Stimulated activated naive CD8-positive, alpha-beta T cell treated with anti-CD3 and anti-CD28 coated beads, Interleukin-15, amount 100 ng/mL, for 72 hours (primary cell): ENCODE results near the gene TACC2.

Experiments
- ATAC-seq: fragments of 150-1000 bp; cut with Tn5 transposase; 2 replicates; pipeline ENCODE4 v1.10.0; 2021; ENCODE audit warnings: mild to moderate bottlenecking, moderate library complexity
- DNase-seq, 2 donors: peaks; one replicate each; pipeline ENCODE4 v3.0.0; 2021 to 2022
- H3K27ac Mint-ChIP-seq, 2 donors: one replicate each; pipeline ENCODE4 v1.8.0; 2022; ENCODE audit warnings: mild to moderate bottlenecking in 2 of 2, mixed read lengths in 2 of 2, moderate library complexity in 2 of 2
- H3K27me3 Mint-ChIP-seq: one replicate; pipeline ENCODE4 v1.8.0; 2022; ENCODE audit warnings: mixed read lengths
- H3K4me1 Mint-ChIP-seq: one replicate; pipeline ENCODE4 v1.8.0; 2022; ENCODE audit warnings: mild to moderate bottlenecking, mixed read lengths
- H3K4me3 Mint-ChIP-seq, 2 donors: one replicate each; pipeline ENCODE4 v1.8.0; 2022; ENCODE audit warnings: mild to moderate bottlenecking in 2 of 2, mixed read lengths in 2 of 2, moderate library complexity in 1 of 2
- H3K9me3 Mint-ChIP-seq, 2 donors: one replicate each; pipeline ENCODE4 v1.8.0; 2022; ENCODE audit warnings: mixed read lengths in 2 of 2

Gene TACC2

GRCh38 chr10:122123186-122123585 lies 134.2 kb downstream of the TACC2 start:
- ATAC-seq = no peak
- no peak overlapping the region for H3K4me3 Mint-ChIP-seq
- H3K27me3 Mint-ChIP-seq = peaks cover 8% of the 10 kb centered on the region
- H3K9me3 Mint-ChIP-seq = no peaks in the 10 kb centered on the region
- H3K4me1 Mint-ChIP-seq = no peaks in the 10 kb centered on the region
- no peak for DNase-seq
- no peak overlapping the region for H3K27ac Mint-ChIP-seq

GRCh38 chr10:122124342-122124741 lies 135.4 kb downstream of the TACC2 start:
- Mint-ChIP-seq H3K4me1 (no peaks in the 10 kb centered on the region), H3K27ac (peak overlapping the region in 1 of 2 donors; percentile 10), H3K4me3 (no peak overlapping the region), H3K27me3 (peaks cover 8% of the 10 kb centered on the region), H3K9me3 (no peaks in the 10 kb centered on the region)
- no peak for DNase-seq
- no peak for ATAC-seq

GRCh38 chr10:122124808-122125207 lies 135.8 kb downstream of the TACC2 start:
- H3K4me3 Mint-ChIP-seq = no peak overlapping the region

GRCh38 chr10:122126763-122127659 lies 138.0 kb downstream of the TACC2 start:
- no peak for ATAC-seq
- DNase-seq = no peak
- Mint-ChIP-seq H3K27me3 (peaks cover 15% of the 10 kb centered on the region), H3K9me3 (no peaks in the 10 kb centered on the region), H3K4me3 (no peak overlapping the region), H3K27ac (no peak overlapping the region), H3K4me1 (no peaks in the 10 kb centered on the region)

More at GRCh38 chr10:122124808-122125207, 135.8 kb downstream of the TACC2 start:
- DNase-seq (no peak), ATAC-seq (no peak)
- no peaks in the 10 kb centered on the region for H3K4me1 Mint-ChIP-seq
- H3K27ac Mint-ChIP-seq = peak overlapping the region in 1 of 2 donors; percentile 10
- H3K27me3 Mint-ChIP-seq = peaks cover 13% of the 10 kb centered on the region
- no peaks in the 10 kb centered on the region for H3K9me3 Mint-ChIP-seq

GRCh38 chr10:122127943-122128342 lies 139.0 kb downstream of the TACC2 start:
- H3K27ac Mint-ChIP-seq = no peak overlapping the region
- H3K4me1 Mint-ChIP-seq = no peaks in the 10 kb centered on the region
- H3K9me3 Mint-ChIP-seq = no peaks in the 10 kb centered on the region
- ATAC-seq (no peak), DNase-seq (no peak)
- H3K27me3 Mint-ChIP-seq = peaks cover 17% of the 10 kb centered on the region
- H3K4me3 Mint-ChIP-seq = no peak overlapping the region

- Mint-ChIP-seq H3K4me3 (no peak overlapping the region), H3K27me3 (peaks cover 21% of the 10 kb centered on the region), H3K27ac (no peak overlapping the region), H3K9me3 (no peaks in the 10 kb centered on the region), H3K4me1 (no peaks in the 10 kb centered on the region)
- ATAC-seq (no peak), DNase-seq (no peak)
Measured at GRCh38 chr10:122128357-122128756, 139.4 kb downstream of the TACC2 start.

GRCh38 chr10:122130474-122131110 lies 141.6 kb downstream of the TACC2 start:
- H3K9me3 Mint-ChIP-seq = no peaks in the 10 kb centered on the region
- no peaks in the 10 kb centered on the region for H3K4me1 Mint-ChIP-seq
- no peak overlapping the region for H3K4me3 Mint-ChIP-seq
- H3K27me3 Mint-ChIP-seq = peaks cover 15% of the 10 kb centered on the region
- ATAC-seq (no peak), DNase-seq (no peak)
- no peak overlapping the region for H3K27ac Mint-ChIP-seq

GRCh38 chr10:122132331-122132755 lies 143.4 kb downstream of the TACC2 start:
- DNase-seq = no peak
- H3K27ac Mint-ChIP-seq = no peak overlapping the region
- H3K4me1 Mint-ChIP-seq = no peaks in the 10 kb centered on the region
- peaks cover 15% of the 10 kb centered on the region for H3K27me3 Mint-ChIP-seq
- H3K9me3 Mint-ChIP-seq = no peaks in the 10 kb centered on the region
- ATAC-seq = no peak
- H3K4me3 Mint-ChIP-seq = no peak overlapping the region

GRCh38 chr10:122132882-122133565 lies 144.1 kb downstream of the TACC2 start:
- no peak overlapping the region for H3K4me3 Mint-ChIP-seq
- no peaks in the 10 kb centered on the region for H3K4me1 Mint-ChIP-seq
- no peak for DNase-seq
- H3K27ac Mint-ChIP-seq = no peak overlapping the region
- ATAC-seq = no peak
- peaks cover 15% of the 10 kb centered on the region for H3K27me3 Mint-ChIP-seq
- no peaks in the 10 kb centered on the region for H3K9me3 Mint-ChIP-seq

- H3K27ac Mint-ChIP-seq = no peak overlapping the region
- peaks cover 17% of the 10 kb centered on the region for H3K27me3 Mint-ChIP-seq
- DNase-seq (no peak), ATAC-seq (no peak)
- H3K4me3 Mint-ChIP-seq = no peak overlapping the region
- no peaks in the 10 kb centered on the region for H3K9me3 Mint-ChIP-seq
- no peaks in the 10 kb centered on the region for H3K4me1 Mint-ChIP-seq
Measured at GRCh38 chr10:122135251-122136025, 146.5 kb downstream of the TACC2 start.

GRCh38 chr10:122138831-122139625 lies 150.1 kb downstream of the TACC2 start:
- DNase-seq (no peak), ATAC-seq (no peak)
- no peak overlapping the region for H3K27ac Mint-ChIP-seq
- H3K4me3 Mint-ChIP-seq = no peak overlapping the region
- H3K27me3 Mint-ChIP-seq = peaks cover 19% of the 10 kb centered on the region
- H3K9me3 Mint-ChIP-seq = no peaks in the 10 kb centered on the region
- no peaks in the 10 kb centered on the region for H3K4me1 Mint-ChIP-seq

- Mint-ChIP-seq H3K27ac (no peak overlapping the region), H3K27me3 (peaks cover 19% of the 10 kb centered on the region), H3K4me3 (no peak overlapping the region), H3K9me3 (no peaks in the 10 kb centered on the region), H3K4me1 (no peaks in the 10 kb centered on the region)
- ATAC-seq (no peak), DNase-seq (no peak)
Measured at GRCh38 chr10:122139627-122140170, 150.7 kb downstream of the TACC2 start.

GRCh38 chr10:122140461-122140902 lies 151.5 kb downstream of the TACC2 start:
- peak overlapping the region in 1 of 2 donors; percentile 13 for H3K27ac Mint-ChIP-seq
- DNase-seq (no peak), ATAC-seq (no peak)
- no peak overlapping the region for H3K4me3 Mint-ChIP-seq
- H3K4me1 Mint-ChIP-seq = no peaks in the 10 kb centered on the region
- H3K27me3 Mint-ChIP-seq = peaks cover 19% of the 10 kb centered on the region
- peaks cover 0 to 5% of the 10 kb centered on the region in 2 donors for H3K9me3 Mint-ChIP-seq

- H3K27ac Mint-ChIP-seq = peak overlapping the region in 1 of 2 donors; percentile 40
- H3K27me3 Mint-ChIP-seq = peaks cover 19% of the 10 kb centered on the region
- no peak for ATAC-seq
- no peaks in the 10 kb centered on the region for H3K4me1 Mint-ChIP-seq
- H3K9me3 Mint-ChIP-seq = peaks cover 3 to 8% of the 10 kb centered on the region in 2 donors
- DNase-seq = no peak
- H3K4me3 Mint-ChIP-seq = no peak overlapping the region
Measured at GRCh38 chr10:122140941-122141623, 152.1 kb downstream of the TACC2 start.
